Large intestine (tissue), 3 donors: ENCODE measurements around the gene OCA2. TPM values are rescaled to one million over a fixed set of nuclear protein-coding genes. Genes with fewer than 3 reads are reported as not detected.

Source experiments
- DNase-seq, 2 donors: peaks; one replicate each; pipeline versions ENCODE4 v3.0.0 to v3.0.0-alpha.2; 2013
- H3K27ac ChIP-seq: one replicate; pipeline ENCODE4 v1.5.1; 2013; ENCODE audit warnings: low read length
- H3K27me3 ChIP-seq: 2 replicates; pipeline ENCODE4 v1.6.1; 2013; ENCODE audit warnings: low read length; ENCODE audit not compliant: control insufficient read depth, insufficient read depth
- H3K36me3 ChIP-seq: 2 replicates; pipeline ENCODE4 v1.6.1; 2013; ENCODE audit warnings: low read length; ENCODE audit not compliant: control insufficient read depth, insufficient read depth
- H3K4me1 ChIP-seq: one replicate; pipeline ENCODE4 v1.6.1; 2013; ENCODE audit warnings: low read length; ENCODE audit not compliant: control insufficient read depth, insufficient read depth
- H3K4me3 ChIP-seq: one replicate; pipeline ENCODE4 v1.5.1; 2013; ENCODE audit warnings: low read length
- H3K9me3 ChIP-seq: one replicate; pipeline ENCODE4 v1.6.1; 2013; ENCODE audit warnings: mild to moderate bottlenecking, low read depth, low read length, moderate library complexity; ENCODE audit not compliant: control insufficient read depth
- WGBS: methylation state at CpG from one replicate; pipeline ENCODE4 v1.1.5; 2013; ENCODE audit warnings: low lambda C conversion rate; ENCODE audit not compliant: insufficient coverage; 5-methylcytosine and 5-hydroxymethylcytosine counted together
- polyA plus RNA-seq: library from polyadenylated mRNA; unstranded; fragments of 120-200 nt; gene quantifications from one replicate; pipeline ENCODE4 v1.2.1, GENCODE V29; 2013

The OCA2 gene
- polyA plus RNA-seq, 1 donor, result 6.5 TPM

GRCh38 chr15:27834684-27835083 lies 264.4 kb downstream of the OCA2 start:
- Histone ChIP-seq H3K4me3 (no peak overlapping the region), H3K27ac (no peak overlapping the region), H3K9me3 (no peaks in the 10 kb centered on the region), H3K36me3 (no peaks in the 10 kb centered on the region), H3K27me3 (no peaks in the 10 kb centered on the region), H3K4me1 (no peaks in the 10 kb centered on the region)
- WGBS, result no CpG with 5 or more reads among the region's 10 CpGs
- no peak for DNase-seq

GRCh38 chr15:27833974-27834373 lies 265.1 kb downstream of the OCA2 start:
- Histone ChIP-seq H3K4me1 (no peaks in the 10 kb centered on the region), H3K4me3 (no peak overlapping the region), H3K27ac (no peak overlapping the region), H3K27me3 (no peaks in the 10 kb centered on the region), H3K36me3 (no peaks in the 10 kb centered on the region), H3K9me3 (no peaks in the 10 kb centered on the region)
- no peak for DNase-seq
- WGBS, result no CpG with 5 or more reads among the region's 2 CpGs

- Histone ChIP-seq H3K27me3 (no peaks in the 10 kb centered on the region), H3K27ac (no peak overlapping the region), H3K4me3 (no peak overlapping the region), H3K4me1 (no peaks in the 10 kb centered on the region), H3K9me3 (no peaks in the 10 kb centered on the region), H3K36me3 (no peaks in the 10 kb centered on the region)
- 94% methylated on average over 2 of the region's 4 CpGs for WGBS
- DNase-seq, result no peak
Observed at GRCh38 chr15:27833178-27833577, 265.9 kb downstream of the OCA2 start.

GRCh38 chr15:27832237-27832596 lies 266.9 kb downstream of the OCA2 start:
- H3K27me3 ChIP-seq, result no peaks in the 10 kb centered on the region
- no peak overlapping the region for H3K4me3 ChIP-seq
- H3K27ac ChIP-seq, result no peak overlapping the region
- H3K4me1 ChIP-seq, result no peaks in the 10 kb centered on the region
- peak in 1 of 2 donors; percentile 7 for DNase-seq
- WGBS, result no CpG with 5 or more reads among the region's 7 CpGs
- H3K36me3 ChIP-seq, result no peaks in the 10 kb centered on the region
- no peaks in the 10 kb centered on the region for H3K9me3 ChIP-seq

GRCh38 chr15:27831384-27832236 lies 267.5 kb downstream of the OCA2 start:
- Histone ChIP-seq H3K27ac (no peak overlapping the region), H3K27me3 (no peaks in the 10 kb centered on the region), H3K36me3 (no peaks in the 10 kb centered on the region), H3K4me1 (no peaks in the 10 kb centered on the region), H3K9me3 (no peaks in the 10 kb centered on the region), H3K4me3 (no peak overlapping the region)
- 60% methylated on average over 1 of the region's 28 CpGs for WGBS
- DNase-seq, result no peak

GRCh38 chr15:27828746-27829145 lies 270.4 kb downstream of the OCA2 start:
- Histone ChIP-seq H3K27ac (no peak overlapping the region), H3K4me3 (no peak overlapping the region), H3K27me3 (no peaks in the 10 kb centered on the region), H3K4me1 (no peaks in the 10 kb centered on the region), H3K9me3 (no peaks in the 10 kb centered on the region), H3K36me3 (no peaks in the 10 kb centered on the region)
- DNase-seq, result no peak
- no CpG with 5 or more reads among the region's 10 CpGs for WGBS

GRCh38 chr15:27826902-27827714 lies 272.0 kb downstream of the OCA2 start:
- no peak overlapping the region for H3K27ac ChIP-seq
- H3K27me3 ChIP-seq, result no peaks in the 10 kb centered on the region
- WGBS, result no CpG with 5 or more reads among the region's 15 CpGs
- no peaks in the 10 kb centered on the region for H3K36me3 ChIP-seq
- no peak for DNase-seq
- no peaks in the 10 kb centered on the region for H3K4me1 ChIP-seq
- H3K9me3 ChIP-seq, result no peaks in the 10 kb centered on the region
- H3K4me3 ChIP-seq, result no peak overlapping the region

GRCh38 chr15:27826411-27826810 lies 272.7 kb downstream of the OCA2 start:
- H3K4me3 ChIP-seq, result no peak overlapping the region
- no peaks in the 10 kb centered on the region for H3K36me3 ChIP-seq
- H3K27ac ChIP-seq, result no peak overlapping the region
- WGBS, result no CpG with 5 or more reads among the region's 7 CpGs
- DNase-seq, result no peak
- no peaks in the 10 kb centered on the region for H3K27me3 ChIP-seq
- no peaks in the 10 kb centered on the region for H3K9me3 ChIP-seq
- no peaks in the 10 kb centered on the region for H3K4me1 ChIP-seq

- Histone ChIP-seq H3K36me3 (no peaks in the 10 kb centered on the region), H3K4me3 (no peak overlapping the region), H3K4me1 (no peaks in the 10 kb centered on the region), H3K27ac (no peak overlapping the region), H3K9me3 (no peaks in the 10 kb centered on the region), H3K27me3 (no peaks in the 10 kb centered on the region)
- DNase-seq, result no peak
- WGBS, result no CpG with 5 or more reads among the region's 10 CpGs
Observed at GRCh38 chr15:27824841-27825422, 274.2 kb downstream of the OCA2 start.

- DNase-seq, result no peak
- no peaks in the 10 kb centered on the region for H3K36me3 ChIP-seq
- H3K9me3 ChIP-seq, result no peaks in the 10 kb centered on the region
- no peak overlapping the region for H3K4me3 ChIP-seq
- H3K27me3 ChIP-seq, result no peaks in the 10 kb centered on the region
- WGBS, result no CpG with 5 or more reads among the region's 3 CpGs
- H3K27ac ChIP-seq, result no peak overlapping the region
- no peaks in the 10 kb centered on the region for H3K4me1 ChIP-seq
Observed at GRCh38 chr15:27821273-27821672, 277.8 kb downstream of the OCA2 start.
